NCI-H146 treated with DMSO at 0.1 percent for 48 hours (cell line): ENCODE results near the gene CARD11.

Experiments used
- DNase-seq: peaks from one replicate; lab custom pipeline; 2025; ENCODE audit not compliant: unreplicated experiment; lab: John Stamatoyannopoulos, UW

CARD11 gene

DNA sequence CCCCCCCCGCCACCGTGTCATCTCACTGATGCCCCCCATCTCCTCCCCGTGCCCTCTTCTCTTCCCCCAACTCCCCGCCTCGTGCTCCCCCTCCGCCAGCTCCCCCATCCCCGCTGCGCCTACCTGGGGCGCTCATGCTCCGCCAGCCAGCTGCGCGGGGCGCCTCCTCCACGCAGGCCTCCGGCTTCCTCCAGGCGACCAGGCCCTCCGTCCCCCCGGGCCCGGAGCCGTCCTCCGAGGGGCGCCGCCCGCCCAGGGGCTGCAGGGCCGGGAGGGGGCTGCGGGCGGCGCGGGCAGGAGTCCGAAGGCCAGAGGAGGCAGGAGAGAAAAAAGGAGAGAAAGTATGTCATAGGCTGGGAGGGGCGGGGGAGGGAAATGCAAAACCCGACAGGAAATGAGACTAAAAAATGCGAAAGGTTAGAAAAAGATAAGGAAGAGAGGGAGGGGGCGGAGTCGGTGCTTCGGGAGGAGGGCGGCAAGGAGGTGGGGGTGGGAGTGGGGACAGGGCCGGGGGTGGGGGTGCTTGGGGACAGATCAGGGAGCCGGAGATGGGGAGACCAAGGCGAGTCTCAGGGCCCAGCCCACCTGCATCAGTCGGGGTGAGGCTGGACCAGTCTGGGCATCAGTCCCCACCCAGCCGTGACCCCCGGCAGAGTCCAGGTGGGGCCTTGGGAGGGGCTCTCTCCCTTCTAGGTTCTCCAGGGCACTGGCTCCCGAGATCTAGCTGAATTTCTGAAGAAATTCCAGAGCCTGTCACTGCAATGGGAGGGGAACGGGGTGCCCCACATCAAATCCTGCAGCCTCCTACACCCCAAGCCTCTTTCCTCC lies at the start of gene CARD11:
CARD11 (minus strand) TSS at position 324 of the 828 bp plus-strand sequence. CDS start 85,361 bp downstream, outside the sequence.
- no peak for DNase-seq

DNA sequence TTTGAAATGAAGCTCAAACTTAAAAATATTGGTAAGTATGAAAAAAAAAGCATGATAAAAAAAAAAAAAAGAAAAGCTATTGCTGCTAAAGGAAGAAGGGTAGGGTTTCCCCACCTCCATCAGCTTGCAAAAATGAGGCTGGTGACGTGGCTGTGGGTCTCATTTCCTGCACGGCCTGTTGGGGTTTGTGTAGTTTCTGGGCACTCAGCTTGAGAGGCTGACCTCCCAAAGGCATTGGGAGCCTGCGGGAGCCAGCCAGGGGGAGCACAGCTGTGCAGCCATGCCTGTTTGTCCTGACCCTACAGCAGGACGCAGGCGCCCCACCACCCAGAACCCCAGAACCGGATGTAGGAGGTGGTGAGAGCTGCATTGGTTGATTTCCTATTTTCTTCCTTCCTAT lies 48.8 kb upstream of the CARD11 start:
- no peak for DNase-seq

DNA sequence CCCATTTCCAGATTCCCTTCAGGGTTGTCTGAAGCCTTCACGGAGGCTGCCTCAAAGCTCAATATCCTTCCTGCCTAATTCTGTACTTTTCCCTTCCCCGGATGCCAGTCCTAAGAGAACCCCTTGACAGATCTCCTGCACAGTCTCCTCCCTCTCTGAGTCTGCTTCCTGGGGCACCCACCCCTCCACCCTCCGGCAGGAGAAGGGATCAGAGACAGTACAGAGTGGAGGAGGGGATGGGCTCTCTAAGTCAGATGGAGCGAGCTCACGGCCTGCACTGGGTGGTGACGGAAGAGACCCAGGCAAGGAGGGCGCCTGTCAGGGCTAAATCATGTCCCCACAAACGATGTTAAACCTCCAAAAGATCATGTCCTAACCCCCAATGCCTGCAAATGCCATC lies 48.0 kb upstream of the CARD11 start:
- no peak for DNase-seq

DNA sequence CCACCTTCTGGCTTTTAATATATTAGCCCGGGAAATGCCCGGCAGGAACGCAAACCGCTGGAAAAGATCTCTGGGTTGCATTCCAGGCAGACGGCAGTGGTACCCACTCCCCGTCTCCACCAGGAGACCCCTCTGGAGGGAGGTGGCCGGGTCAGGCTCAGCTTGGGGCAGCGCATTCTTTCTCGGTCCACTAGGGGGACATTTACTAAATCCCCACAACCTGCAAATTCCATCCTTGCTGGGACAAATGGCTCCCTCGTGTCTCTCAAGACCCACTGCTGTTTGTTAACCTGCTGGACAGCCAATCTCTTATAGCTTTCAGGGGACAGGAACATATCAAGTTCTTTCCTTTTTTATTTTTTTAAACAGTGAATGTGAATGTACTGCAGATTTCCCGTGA lies 45.8 kb upstream of the CARD11 start:
- DNase-seq: no peak

DNA sequence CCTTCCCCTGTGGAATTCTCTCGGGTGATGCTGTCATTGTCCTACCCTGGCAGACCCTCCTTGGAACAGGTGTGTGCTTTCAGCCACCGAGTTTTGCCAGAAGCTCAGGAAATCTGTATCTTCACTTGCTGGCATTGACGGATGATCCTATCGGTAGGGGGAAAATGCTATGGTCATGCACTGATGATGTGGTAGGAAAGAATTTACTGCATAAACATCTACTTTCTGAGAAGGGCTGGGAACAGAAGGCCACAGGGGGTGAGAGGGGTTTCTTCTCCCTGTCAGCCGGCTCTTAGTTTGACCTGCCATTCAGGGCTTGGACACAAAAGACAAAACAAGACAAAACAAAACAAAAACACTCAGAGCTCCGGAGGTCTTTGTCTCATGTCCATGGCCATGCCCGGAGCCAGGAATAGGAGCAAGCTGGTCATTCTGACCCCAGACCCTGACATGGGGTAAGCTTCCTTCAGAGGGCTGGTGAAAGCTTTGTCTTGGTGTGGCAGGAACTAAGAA lies 43.6 kb upstream of the CARD11 start:
- no peak for DNase-seq

DNA sequence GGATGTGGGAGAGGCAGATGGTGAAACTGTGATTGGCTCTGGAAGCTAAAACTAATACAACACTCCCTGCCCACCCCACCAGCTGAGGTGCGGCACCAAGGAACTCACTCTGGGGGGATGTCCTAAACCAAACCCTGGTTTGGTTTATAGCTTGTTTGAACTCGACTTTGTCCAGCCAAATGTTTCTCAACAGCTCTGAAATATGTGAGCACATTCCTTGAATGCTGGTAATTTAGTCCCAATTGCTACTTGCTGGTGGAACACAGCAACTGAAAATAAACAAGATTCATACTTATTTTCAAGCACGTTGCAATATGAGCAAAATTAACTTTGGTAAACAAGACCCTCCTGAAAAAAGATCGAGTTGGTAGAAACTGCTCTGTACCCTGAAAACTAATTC lies 39.7 kb upstream of the CARD11 start:
- DNase-seq: no peak

DNA sequence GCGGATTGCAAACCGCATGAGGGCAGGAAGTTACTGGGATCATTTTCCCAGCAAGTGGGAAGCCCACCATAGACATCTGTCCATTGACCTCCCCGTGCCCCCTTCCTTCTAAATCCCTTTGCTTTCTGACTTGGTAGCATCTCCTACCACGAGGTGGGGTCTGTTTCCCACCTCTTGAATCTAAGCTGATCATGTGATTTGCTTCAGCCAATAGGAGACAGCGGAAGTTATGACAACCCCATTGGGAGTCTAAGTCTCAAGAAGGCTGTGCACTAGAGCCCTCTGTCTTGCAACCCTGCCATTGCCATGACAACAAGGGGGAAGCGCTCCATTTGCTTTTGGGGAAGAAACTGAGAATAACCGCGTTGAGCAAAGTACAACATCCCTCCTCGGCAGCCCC lies 39.2 kb upstream of the CARD11 start:
- no peak for DNase-seq

DNA sequence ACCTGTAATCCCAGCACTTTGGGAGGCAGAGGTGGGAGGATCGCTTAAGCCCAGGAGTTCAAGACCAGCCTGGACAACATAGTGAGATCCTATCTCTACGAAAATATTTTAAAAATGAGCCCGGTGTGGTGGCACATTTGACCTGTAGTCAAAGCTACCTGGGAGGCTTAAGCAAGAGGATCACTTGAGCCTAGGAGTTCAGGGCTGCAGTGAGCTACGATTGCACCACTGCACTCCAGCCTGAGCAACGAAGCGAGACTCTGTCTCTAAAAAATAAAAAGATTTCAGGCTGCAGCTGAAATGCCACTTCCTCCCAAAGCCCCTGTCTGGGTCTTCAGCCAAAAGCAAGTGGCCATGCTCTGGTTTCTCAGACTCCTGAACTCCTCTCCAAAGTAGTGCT lies 38.7 kb upstream of the CARD11 start:
- DNase-seq: no peak

DNA sequence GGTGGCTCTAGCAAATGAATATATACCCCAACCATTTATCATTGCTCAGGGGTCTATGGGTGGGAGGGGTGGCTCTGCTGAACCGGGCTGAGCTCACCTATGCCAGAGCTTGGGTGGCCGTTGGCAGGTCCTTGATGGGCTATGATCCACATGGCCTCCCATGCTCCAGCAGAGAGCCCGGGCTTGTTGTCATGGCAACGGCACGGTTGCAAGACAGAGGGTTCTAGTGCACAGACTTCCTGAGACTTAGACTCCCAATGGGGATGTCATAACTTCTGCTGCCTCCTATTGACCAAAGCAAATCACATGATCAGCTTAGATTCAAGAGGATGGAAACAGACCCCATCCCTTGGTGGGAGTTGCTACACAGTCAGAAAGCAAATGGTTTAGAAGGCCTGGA lies 36.4 kb upstream of the CARD11 start:
- DNase-seq: no peak

DNA sequence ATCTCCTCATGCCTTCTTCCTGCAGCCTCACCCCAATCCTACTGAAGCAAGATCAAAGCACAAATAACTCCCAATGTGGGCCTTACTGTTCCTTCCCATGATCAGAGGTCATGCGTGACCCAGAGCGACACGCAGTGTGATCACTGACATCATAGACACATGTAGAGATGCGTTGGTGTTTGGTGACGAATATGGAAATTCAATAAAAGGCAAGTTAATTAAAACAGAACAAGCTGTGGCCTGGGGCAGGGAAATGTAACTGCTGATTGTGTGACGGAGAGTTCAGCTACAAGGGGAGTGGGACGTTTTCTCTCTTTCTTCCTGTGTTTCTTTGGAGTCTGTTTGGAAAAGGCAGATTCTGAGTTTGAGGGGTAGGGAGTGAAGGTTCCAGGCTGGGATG lies 34.8 kb upstream of the CARD11 start:
- DNase-seq: no peak

DNA sequence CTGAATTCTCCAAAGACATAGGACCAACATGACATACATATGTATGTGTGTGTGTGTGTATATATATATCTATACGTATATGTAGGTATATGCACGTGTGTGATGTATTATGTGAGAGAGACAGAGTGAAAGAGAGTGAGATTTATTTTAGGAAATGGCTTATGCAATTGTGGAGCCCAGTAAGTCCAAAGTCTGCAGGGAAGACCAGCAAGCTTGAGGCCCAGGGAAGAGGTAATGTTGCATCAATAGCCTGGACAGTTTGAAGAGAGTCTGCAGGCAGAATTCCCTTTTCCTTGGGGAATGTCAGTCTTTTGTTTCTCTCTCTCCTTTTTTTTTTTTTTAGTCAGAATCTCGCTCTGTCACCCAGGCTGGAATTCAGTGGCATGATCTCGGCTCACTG lies 33.0 kb upstream of the CARD11 start:
- DNase-seq: no peak

DNA sequence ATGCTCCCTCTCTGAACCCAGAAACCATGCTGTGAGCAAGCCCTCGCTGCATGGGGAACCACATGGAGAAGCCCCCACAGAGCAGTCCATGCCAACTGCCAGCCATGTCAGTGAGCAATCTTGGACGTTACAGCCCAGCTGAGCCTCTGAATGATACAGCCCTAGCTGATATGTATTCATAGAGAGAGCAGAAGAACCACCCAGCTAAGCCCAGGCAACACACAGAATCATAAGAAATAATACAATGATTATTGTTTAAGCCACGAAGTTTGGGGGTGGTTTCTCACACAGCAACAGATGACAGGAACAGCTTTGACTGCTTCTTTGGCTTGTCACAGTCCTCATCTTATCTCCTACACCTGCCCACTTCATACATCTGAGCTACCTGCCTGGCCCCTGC lies 32.5 kb upstream of the CARD11 start:
- no peak for DNase-seq

DNA sequence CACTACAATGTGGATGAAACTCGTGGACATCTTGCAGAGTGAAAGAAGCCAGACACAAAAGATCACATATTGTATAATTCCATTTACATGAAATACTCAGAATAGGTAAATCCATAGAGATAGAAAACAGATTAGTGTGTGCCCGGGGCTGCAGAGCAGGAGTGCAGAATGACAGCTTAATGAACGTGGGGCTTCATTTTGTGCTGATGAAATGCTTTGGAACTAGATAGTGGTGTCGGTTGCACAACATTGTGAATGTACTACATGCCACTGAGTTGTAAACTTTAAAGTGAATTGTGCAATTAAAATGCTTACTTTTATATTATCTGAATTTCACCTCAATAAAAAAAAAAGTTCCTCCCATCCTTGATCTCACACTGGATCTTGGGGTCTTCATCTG lies 31.8 kb upstream of the CARD11 start:
- no peak for DNase-seq

DNA sequence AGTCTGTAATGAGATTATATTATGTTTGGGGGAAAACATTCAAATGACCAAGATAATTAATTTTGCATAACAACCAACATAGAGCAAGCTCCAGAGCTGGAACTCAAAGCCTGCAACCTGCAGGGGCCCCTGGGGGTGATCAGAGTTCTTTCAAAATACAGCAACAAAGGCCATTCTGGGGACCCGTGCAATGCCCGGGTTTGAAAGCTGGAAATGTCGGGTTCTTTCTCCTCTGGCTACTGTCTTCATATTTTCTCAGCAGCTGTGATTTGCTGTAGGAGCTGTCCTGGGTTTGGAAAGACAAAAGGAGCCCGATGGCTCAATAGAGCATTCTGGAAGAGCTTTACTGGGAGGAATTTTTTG lies 30.8 kb upstream of the CARD11 start:
- no peak for DNase-seq

DNA sequence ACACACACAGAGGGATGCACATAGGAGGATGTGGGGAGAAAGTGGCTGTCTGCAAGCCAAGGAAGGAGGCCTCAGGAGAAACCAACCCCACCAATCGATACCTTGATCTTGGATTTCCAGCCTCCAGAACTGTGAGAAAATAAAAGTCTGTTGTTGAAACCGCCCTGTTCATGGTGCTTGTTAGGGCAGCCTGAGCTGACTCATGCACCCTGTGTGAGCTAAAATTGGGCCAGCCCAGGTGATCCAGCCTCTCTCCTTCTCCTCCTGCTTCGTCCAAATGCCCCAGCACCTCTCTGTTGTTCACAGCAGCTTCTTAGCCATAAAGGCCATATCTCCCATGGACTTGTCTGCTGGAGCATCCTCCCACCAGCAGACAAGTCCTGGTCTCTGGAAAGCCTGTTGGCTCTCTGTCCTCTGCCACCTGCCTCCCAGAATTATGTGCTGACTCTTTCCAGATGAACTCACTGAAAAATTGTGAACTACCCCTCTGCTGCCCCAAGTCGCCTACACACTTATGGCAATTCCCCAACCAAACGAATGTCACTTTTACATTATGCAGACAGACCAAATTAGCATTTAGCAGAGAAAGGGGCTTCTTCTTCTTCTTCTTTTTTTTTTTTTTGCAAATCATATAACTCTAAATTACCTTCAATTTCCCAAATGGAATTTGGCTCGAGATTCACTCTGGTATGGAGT lies 30.2 kb upstream of the CARD11 start:
- no peak for DNase-seq

DNA sequence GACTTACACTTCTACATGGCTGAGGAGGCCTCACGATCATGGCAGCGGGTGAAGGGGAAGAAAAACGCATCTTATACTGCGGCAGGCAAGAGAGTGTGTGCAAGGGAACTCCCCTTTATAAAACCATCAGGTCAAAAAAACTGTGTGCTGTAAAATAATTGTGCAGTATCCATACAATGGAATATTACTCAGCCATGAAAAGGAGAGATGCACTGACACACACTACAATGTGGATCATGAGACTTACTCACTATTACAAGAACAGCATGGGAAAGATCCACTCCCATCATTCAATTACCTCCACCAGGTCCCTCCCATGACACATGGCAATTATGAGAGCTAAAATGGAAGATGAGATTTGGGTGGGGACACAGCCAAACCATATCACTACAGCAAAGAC lies 27.2 kb upstream of the CARD11 start:
- DNase-seq: no peak

DNA sequence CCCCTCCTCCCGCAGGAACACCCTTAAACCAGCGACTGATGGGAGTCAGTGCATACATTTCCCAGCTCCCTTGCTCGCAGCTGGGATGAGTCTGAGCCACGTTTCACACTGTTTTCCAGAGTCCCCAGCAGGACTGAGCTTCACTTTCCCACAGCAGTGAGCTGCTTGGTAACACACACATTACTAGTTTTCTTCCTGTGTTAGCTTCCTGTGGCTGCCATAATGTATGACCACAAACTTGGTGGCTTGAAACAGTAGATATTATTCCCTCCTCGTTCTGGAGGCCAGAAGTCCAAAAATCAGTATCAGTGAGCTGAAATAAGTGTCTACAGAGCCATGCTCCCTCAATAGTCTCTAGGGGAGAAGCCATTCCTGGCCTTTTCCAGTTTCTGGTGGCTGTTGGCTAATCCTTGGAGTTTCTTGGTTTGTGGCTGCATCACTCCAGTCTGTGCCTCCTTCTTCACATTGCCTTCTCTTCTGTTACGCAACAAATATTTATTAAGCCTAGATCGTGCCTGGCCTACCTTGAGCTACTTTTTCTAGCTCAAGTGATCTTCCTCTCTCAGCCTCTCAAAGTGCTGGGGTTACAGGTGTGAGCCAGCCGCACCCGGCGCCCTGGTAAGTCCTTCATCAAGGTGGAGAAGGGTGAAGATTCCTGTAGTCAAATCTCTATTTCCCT lies 26.2 kb upstream of the CARD11 start:
- DNase-seq: no peak

DNA sequence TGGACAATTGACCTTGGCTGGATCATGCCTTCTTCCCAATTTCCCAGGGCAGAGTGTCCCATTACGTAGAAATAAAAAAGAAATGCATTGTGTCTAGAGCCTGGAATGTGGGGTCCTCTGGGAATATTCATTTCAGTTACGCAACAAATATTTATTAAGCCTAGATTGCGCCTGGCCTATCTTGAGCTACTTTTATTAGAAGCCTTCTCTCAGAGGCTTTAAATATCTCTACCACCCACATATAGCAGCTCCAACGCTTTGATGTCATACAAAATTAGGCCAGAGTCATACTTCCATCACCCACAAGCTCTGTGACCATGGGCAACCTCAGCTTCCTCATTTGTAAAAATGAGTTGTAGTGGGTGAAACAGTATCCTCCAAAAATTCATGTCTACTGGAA lies 24.9 kb upstream of the CARD11 start:
- no peak for DNase-seq

DNA sequence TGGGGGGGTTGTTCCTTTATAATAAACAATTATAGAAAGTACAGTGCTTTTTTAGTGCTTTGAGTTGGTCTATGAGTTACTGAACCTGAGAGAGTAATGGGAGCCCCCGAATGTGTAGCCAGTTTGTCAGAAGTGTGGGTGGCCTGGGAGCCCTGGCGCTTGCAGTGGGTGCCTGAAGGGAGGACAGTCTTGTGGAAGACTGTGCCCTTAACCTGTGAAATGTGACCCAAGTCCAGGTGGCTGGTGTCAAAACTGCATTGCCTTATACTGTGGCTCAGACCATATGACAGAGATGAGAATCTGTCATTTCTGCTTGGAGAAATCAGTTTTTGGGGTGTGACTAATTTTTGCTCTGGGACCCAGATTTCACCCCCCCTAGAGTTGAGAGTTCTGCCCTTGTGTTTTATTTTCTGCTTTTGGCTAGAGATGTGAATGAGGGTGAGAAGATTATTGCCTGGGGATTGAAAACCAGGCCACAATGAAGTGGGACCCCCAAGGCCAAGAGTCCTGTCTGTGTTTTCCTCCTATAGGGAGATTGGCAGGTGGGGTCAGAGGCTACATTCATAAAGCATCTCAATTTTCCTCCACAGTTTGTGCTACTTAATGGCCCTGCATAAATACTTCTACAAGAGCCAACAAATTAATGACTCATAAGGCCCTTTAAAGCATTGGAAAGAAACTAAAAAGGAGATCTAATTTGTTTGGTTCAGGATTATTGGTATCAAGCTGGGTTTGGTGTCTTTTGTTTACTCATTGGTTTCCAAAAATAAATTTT lies 24.1 kb upstream of the CARD11 start:
- no peak for DNase-seq

DNA sequence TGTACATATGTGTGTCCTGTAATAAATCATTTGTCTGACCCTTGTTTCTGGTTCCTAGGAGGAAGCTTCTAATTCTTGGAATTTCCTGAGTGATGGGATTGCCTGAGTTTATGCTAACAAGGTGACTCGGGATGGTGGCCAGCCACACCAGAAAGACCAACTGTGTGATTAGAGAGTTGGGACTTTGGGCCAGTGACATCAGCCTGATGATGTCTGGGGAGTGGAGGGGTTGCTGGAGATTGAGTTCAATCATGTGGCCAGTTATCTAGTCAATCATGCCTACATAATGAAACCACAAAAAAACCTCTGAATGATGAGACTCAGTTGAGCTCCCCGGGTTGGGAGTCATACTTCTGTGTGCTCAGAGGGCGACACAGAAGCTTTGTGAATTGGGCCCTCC lies 23.5 kb upstream of the CARD11 start:
- no peak for DNase-seq

DNA sequence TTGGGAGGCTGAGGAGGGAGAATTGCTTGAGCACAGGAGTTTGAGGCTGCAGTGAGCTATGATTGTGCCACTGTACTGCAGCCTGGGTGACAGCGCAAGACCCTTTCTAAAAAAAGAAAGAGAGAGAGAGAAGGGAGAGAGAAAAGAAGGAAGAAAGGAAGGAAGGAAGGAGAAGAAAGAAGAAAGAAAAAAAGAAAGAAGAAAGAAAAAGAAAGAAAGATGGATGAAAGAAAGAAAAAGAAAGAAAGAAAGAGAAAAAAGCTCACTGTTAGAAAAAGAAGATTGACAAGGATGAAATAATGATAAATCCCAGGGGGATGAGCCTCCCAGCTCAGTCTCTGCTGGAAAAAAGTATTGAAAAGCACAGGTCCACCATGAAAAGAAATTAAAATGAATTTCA lies 22.8 kb upstream of the CARD11 start:
- DNase-seq: no peak
